ENCODE data around the gene DSN1. TPM values are rescaled to one million over a fixed set of nuclear protein-coding genes. Genes with fewer than 3 reads are reported as not detected.

The DSN1 gene, protein sequence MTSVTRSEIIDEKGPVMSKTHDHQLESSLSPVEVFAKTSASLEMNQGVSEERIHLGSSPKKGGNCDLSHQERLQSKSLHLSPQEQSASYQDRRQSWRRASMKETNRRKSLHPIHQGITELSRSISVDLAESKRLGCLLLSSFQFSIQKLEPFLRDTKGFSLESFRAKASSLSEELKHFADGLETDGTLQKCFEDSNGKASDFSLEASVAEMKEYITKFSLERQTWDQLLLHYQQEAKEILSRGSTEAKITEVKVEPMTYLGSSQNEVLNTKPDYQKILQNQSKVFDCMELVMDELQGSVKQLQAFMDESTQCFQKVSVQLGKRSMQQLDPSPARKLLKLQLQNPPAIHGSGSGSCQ
- total RNA-seq, result 10 to 100 TPM in 3 of 8 experiments, 1 to 10 TPM in 5; 4.3 to 16.7 (median 6.2) TPM

DNA sequence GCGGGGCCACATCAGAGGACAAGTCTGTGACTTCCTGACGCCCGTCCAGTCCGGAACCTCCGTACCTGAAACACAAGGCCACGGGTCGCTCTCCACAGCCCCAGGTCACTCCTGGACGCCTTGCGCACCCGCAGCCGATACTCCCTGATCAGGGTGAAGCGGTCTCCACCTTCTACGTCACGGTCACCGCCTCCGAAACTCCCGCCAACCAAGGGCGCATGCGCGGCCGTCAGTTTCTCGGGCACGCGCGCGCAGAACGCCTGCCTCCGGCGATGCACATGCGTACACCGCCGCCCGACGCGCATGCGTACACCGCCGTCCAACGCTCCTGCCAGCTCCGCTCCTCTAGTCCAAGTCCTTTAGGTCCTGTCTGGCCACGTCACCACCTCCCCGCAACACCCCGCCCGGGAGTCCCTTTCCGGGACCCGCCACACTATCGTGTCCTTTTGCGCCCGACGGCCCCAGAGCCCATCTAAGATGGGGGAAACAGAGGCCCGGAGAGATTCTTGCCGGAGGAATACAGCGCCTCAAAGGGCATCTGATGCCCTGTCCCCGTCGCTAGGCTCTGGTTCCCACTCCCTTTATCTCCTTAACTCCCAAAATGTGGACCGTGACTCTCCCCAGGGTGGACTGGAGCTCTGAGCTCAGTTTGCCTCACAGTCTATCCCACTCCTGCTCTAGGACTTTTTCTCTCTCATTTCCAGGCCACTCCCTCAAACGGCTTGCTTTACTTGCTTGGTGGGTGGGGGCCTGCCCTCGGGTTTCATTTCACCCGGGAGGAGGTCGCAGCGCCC lies at the start of gene DSN1:
Gene DSN1, minus strand, starts transcription at position 167 of the 794 bp plus-strand sequence. CDS start 2,305 bp downstream, outside the sequence.
- Histone ChIP-seq H3K27ac (peak within 1 kb of the TSS; percentile 96 to 97), H3K4me3 (peak within 1 kb of the TSS; percentile 47 to 73 (median 58)), H3K4me1 (replicated peaks in 1 of 2) (peaks cover 3 to 4% of the 10 kb centered on the region in 2 donors)
- in situ Hi-C loops (cut with MboI; ENCODE audit: low pct_unique_long_range_greater_than_20kb in 2 of 9, low sequenced_read_pairs in 9 of 9, unreplicated experiment in 9 of 9), result no loop called here
- ATAC-seq (replicated peaks in 6 of 8), result peak; percentile 81 to 97 (median 95)
- 0 to 1% (median 0%) methylated on average over 1 to 27 of the region's 61 CpGs; no CpG with 5 or more reads in 4 of the 10 experiments for WGBS, 10 experiments

DNA sequence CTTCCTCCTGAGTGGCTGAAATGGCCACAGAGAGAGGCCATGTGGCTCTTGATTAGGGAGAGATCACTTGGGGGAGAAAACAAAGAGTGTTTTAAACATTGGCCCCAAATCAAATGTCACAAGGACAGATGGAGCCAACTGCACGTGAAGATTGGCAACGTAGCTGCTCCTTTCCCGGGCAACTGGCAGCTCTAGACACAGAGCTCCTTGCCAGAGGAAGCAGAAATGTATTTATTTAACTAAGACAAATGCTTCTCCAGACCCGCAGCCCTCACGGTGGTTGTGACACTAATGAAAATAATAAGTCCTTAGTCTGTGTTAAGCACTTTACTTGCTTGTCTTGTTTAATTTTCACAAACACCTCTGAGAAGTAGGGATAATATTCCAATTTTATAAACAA lies 49.6 kb upstream of the DSN1 start:
- ATAC-seq (replicated peaks in 6 of 8), result peak in 1 of 8 experiments; percentile 1
- Histone ChIP-seq H3K4me1 (replicated peaks in 1 of 2) (peaks cover 3 to 16% of the 10 kb centered on the region in 2 donors), H3K4me3 (no peak overlapping the region), H3K27ac (no peak overlapping the region)
- in situ Hi-C loops (cut with MboI; ENCODE audit: low pct_unique_long_range_greater_than_20kb in 2 of 9, low sequenced_read_pairs in 9 of 9, unreplicated experiment in 9 of 9), result no loop called here
- WGBS, 10 experiments, result 40 to 98% (median 82%) methylated on average over 1 to 5 of the region's 5 CpGs; no CpG with 5 or more reads in 4 of the 10 experiments

DNA sequence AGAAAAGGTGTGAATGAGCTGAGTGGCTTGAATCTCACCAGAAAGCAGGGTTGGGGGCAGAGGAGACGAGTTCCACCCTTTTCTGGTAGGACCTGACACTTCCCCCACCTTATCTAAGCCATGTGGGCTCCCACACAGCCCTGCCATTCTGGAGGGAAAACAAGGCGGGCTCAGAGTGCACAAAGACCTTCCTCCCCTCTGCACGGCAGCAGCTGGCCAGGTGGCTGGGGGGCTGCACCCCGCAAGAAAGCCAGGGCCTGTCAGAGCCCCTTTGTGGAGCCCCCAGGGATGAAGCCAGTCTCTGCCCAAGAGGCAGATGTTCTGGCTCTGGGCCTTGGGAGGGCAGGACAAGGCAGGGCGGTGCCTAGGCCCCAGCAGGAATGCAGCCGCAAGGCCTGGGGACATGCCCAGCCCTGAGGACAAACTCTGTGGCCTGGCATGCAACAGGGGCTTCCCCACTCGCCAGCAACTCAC lies 48.4 kb upstream of the DSN1 start:
- Histone ChIP-seq H3K4me3 (no peak overlapping the region), H3K27ac (no peak overlapping the region), H3K4me1 (replicated peaks in 1 of 2) (peaks cover 3 to 16% of the 10 kb centered on the region in 2 donors)
- in situ Hi-C loops (cut with MboI; ENCODE audit: low pct_unique_long_range_greater_than_20kb in 2 of 9, low sequenced_read_pairs in 9 of 9, unreplicated experiment in 9 of 9), result no loop called here
- ATAC-seq (replicated peaks in 6 of 8), result peak in 3 of 8 experiments; percentile 74 to 87 (median 79)
- 13 to 93% (median 80%) methylated on average over 1 to 6 of the region's 7 CpGs; no CpG with 5 or more reads in 5 of the 10 experiments for WGBS, 10 experiments

DNA sequence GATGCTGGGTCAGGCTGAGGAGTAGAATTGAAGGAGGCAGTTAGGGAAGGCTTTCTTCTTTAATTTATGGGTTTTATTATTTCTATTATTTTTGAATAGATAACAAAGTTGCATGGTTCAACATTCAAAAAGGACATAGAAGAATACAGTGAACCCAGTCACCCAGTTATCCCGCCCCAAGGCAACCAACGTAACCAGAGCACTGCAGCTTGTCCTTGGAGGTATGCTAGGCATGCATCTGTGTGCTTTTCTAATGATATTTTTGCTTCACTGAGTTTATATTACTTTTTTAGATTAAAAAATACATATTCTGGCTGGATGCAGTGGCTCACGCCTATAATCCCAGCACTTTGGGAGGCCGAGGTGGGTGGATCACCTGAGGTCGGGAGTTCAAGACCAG lies 47.4 kb upstream of the DSN1 start:
- H3K4me1 ChIP-seq (replicated peaks in 1 of 2), result peaks cover 3 to 15% of the 10 kb centered on the region in 2 donors
- in situ Hi-C loops (cut with MboI; ENCODE audit: low pct_unique_long_range_greater_than_20kb in 2 of 9, low sequenced_read_pairs in 9 of 9, unreplicated experiment in 9 of 9), result no loop called here
- ATAC-seq (replicated peaks in 6 of 8), result no peak
- WGBS, 10 experiments, result 80 to 100% (median 100%) methylated on average over 1 to 4 of the region's 5 CpGs; no CpG with 5 or more reads in 3 of the 10 experiments
- no peak overlapping the region for H3K27ac ChIP-seq
- H3K4me3 ChIP-seq, result no peak overlapping the region

DNA sequence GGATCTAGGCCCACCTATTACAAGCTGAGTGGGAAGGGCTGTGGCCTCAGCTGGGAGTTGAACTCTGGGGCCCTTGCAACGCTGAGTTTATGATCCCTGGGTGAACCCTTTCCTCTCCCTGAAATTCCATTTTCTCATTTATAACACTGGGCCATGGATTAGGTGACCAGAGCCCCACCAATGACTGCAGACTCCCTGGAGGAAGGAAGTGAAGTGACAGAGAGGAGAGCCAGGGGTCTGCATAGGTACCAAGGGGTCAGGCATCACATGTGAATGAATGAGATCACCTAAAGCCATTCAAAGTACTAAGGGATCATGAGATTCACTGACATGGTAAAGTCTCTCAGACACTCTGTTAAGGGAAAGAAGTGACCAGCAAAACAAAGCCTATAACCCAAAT lies 46.5 kb upstream of the DSN1 start:
- WGBS, 10 experiments, result 0% methylated on average over 1 of the region's 1 CpG; no CpG with 5 or more reads in 7 of the 10 experiments
- peak in 3 of 8 experiments; percentile 8 to 18 (median 13) for ATAC-seq (replicated peaks in 6 of 8)
- Histone ChIP-seq H3K4me3 (no peak overlapping the region), H3K4me1 (replicated peaks in 1 of 2) (peaks cover 0 to 7% of the 10 kb centered on the region in 2 donors), H3K27ac (peak overlapping the region in 1 of 2 donors; percentile 47)
- in situ Hi-C loops (cut with MboI; ENCODE audit: low pct_unique_long_range_greater_than_20kb in 2 of 9, low sequenced_read_pairs in 9 of 9, unreplicated experiment in 9 of 9), result no loop called here

DNA sequence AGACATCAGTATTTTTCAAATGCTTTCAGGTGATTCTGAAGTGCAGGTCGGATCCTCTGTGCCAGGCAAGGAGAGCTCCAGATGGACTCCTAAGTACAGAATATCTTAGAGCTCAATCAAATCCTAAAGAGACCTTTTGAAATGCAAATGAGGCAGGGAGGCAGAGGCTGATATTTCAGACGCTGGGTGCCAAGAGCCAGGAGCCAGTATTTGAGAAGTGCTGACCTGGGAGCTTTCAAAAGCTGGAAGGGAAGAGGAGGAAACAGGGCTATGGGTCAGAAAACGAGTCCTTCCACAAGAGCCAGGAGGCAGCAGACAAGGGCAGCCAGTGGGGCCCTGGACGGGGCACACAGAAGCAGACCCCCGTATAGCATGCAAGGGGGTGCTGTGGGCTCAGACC lies 46.1 kb upstream of the DSN1 start:
- WGBS, 10 experiments, result 0 to 83% (median 11%) methylated on average over 1 to 3 of the region's 5 CpGs; no CpG with 5 or more reads in 3 of the 10 experiments
- peak in 6 of 8 experiments; percentile 13 to 59 (median 29) for ATAC-seq (replicated peaks in 6 of 8)
- Histone ChIP-seq H3K4me1 (replicated peaks in 1 of 2) (peaks cover 0 to 7% of the 10 kb centered on the region in 2 donors), H3K27ac (peak overlapping the region in 1 of 2 donors; percentile 47), H3K4me3 (no peak overlapping the region)
- in situ Hi-C loops (cut with MboI; ENCODE audit: low pct_unique_long_range_greater_than_20kb in 2 of 9, low sequenced_read_pairs in 9 of 9, unreplicated experiment in 9 of 9), result no loop called here

DNA sequence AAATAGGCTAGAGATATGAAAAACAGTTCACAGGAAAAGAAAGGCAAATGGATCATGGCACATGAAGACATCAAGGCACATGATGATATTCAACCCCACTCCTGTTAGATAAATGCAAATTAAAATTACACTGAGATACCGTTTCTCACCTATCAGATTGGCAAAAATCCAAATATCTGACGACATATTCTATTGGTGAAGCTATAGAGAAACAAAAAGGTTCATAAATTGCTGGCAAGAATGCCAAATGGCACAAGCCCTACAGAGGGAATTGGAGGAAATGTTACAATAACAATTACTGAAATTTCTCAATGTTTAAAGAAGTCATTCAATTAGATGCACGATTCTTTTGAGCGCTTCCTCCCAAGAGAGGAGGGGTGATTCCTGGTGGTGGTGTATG lies 45.3 kb upstream of the DSN1 start:
- Histone ChIP-seq H3K27ac (no peak overlapping the region), H3K4me1 (replicated peaks in 1 of 2) (peaks cover 0 to 7% of the 10 kb centered on the region in 2 donors), H3K4me3 (no peak overlapping the region)
- WGBS, 10 experiments, result 88 to 100% (median 96%) methylated on average over 1 to 4 of the region's 4 CpGs; no CpG with 5 or more reads in 1 of the 10 experiments
- no peak for ATAC-seq (replicated peaks in 6 of 8)
- in situ Hi-C loops (cut with MboI; ENCODE audit: low pct_unique_long_range_greater_than_20kb in 2 of 9, low sequenced_read_pairs in 9 of 9, unreplicated experiment in 9 of 9), result no loop called here

DNA sequence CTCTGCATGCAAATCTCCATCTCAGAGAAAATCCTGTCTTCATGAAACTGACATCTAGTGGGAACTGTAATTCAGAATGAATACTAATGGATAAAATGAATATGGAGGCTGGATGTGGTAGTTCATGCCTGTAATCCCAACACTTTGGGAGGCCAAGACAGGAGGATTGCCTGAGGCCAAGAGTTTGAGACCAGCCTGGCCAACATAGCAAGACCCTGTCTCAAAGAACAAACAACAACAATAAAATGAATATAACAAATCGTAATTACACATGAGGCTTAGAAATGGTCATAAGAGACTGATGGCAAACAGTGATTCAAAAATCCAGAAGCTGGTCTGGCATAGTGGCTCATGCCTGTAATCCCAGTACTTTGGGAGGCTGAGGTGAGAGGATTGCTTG lies 44.6 kb upstream of the DSN1 start:
- Histone ChIP-seq H3K4me1 (replicated peaks in 1 of 2) (peaks cover 0 to 7% of the 10 kb centered on the region in 2 donors), H3K4me3 (no peak overlapping the region), H3K27ac (no peak overlapping the region)
- in situ Hi-C loops (cut with MboI; ENCODE audit: low pct_unique_long_range_greater_than_20kb in 2 of 9, low sequenced_read_pairs in 9 of 9, unreplicated experiment in 9 of 9), result no loop called here
- WGBS, 10 experiments, result 60 to 100% (median 100%) methylated on average over 1 of the region's 1 CpG; no CpG with 5 or more reads in 2 of the 10 experiments
- ATAC-seq (replicated peaks in 6 of 8), result no peak

DNA sequence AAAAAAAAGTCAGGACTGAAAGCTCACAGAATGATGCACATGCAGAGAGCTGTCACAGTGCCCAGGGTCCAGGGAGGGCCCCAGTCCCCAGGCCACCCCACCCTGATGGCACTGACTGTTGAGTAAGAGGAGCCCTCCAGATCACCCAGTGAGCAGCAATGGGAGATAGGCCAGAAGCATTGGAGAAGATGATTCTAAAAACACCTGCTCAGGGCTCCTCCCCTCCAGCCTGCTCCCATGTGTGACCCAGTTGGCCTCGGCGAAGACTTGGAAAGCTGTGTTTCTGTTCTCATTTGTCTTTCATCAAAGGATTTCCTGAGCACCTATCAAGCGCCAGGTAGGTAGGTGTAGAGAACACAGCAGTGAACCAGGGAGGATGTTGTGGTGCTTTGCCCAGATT lies 43.9 kb upstream of the DSN1 start:
- 60 to 100% (median 93%) methylated on average over 1 to 3 of the region's 3 CpGs; no CpG with 5 or more reads in 5 of the 10 experiments for WGBS, 10 experiments
- Histone ChIP-seq H3K27ac (no peak overlapping the region), H3K4me3 (no peak overlapping the region), H3K4me1 (replicated peaks in 1 of 2) (peaks cover 0 to 7% of the 10 kb centered on the region in 2 donors)
- no peak for ATAC-seq (replicated peaks in 6 of 8)
- in situ Hi-C loops (cut with MboI; ENCODE audit: low pct_unique_long_range_greater_than_20kb in 2 of 9, low sequenced_read_pairs in 9 of 9, unreplicated experiment in 9 of 9), result no loop called here

DNA sequence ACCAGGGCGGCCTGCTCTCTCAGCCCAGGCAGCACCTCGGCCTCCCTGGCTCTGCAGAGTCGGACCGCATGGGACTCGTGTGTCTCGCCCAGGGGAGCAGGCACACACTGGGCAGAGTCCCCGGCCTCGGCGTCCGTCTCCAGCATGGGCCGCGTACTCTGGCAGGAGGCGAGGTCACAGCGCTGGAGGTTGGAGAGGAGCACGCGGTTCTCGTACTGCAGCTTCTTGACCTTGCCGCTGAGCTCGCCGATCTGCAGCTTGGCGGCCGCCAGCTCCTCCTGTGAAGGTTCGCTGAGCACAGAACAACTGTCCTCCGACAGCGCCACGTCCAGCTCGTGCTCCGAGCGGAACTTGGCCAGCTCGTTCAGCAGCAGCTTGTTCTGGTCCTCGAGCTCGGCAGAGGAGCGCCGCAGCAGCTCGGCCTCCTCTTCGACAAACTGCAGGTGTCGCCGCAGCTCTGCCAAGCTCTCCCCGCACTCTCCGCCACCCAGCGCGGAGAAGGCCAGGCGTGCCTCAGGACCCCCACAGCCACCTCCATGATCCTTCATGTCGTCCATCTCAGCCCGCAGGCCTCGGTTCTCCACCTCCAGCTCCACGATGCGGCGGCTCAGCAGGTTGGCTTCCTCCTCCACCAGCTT lies 42.0 kb upstream of the DSN1 start:
- H3K4me3 ChIP-seq, result no peak overlapping the region

DNA sequence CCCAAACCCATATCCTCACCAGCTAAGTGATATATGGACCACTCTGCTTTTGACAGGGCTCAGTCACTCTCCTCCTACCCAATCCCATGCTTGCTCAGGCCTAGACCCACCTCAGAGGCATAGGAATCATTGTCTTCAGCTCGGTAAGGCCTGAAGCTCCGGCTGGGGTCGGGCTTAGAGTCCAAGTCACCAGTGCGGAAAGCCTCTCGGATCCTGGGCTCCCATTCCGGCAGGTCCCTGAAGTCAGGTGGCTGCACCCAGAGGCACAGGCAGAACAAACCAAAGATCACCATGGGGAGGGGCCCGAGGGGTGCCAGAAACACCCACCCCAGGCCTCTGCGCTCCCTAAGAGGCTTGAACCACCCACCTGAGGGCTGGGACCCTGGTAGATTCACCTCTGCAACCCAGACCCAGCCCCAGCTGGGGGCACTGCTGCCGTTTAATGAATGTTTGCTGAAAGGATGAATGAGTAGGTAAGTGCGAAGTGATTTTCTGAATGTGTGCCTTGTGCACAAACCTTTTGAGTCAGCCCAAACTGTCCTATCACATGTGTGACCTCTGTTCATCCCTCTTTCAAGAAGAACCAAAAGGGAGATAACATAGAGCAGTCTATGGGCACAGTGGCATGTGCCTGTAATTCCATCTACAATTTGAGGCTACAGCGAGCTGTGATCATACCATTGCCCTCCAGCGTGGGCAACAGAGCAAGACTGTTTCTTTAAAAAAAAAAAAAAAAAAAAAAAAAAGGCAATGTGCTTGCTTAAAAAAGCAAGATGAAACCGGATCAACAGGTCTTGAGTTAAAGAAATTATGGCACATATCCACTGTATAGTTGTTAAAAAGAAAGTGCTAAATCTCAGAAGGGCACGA lies 39.3 kb upstream of the DSN1 start:
- Histone ChIP-seq H3K4me1 (replicated peaks in 1 of 2) (no peaks in the 10 kb centered on the region), H3K27ac (no peak overlapping the region), H3K4me3 (no peak overlapping the region)
- WGBS, 10 experiments, result 48 to 100% (median 82%) methylated on average over 2 to 6 of the region's 14 CpGs; no CpG with 5 or more reads in 1 of the 10 experiments
- no peak for ATAC-seq (replicated peaks in 6 of 8)
- in situ Hi-C loops (cut with MboI; ENCODE audit: low pct_unique_long_range_greater_than_20kb in 2 of 9, low sequenced_read_pairs in 9 of 9, unreplicated experiment in 9 of 9), result no loop called here

More for the DNA sequence above, 42.0 kb upstream of the DSN1 start:
- 91 to 96% methylated on average over 10 to 14 of the region's 49 CpGs; no CpG with 5 or more reads in 8 of the 10 experiments for WGBS, 10 experiments
- ATAC-seq (replicated peaks in 6 of 8), result no peak
- H3K27ac ChIP-seq, result no peak overlapping the region
- in situ Hi-C loops (cut with MboI; ENCODE audit: low pct_unique_long_range_greater_than_20kb in 2 of 9, low sequenced_read_pairs in 9 of 9, unreplicated experiment in 9 of 9), result no loop called here
- H3K4me1 ChIP-seq (replicated peaks in 1 of 2), result peaks cover 0 to 7% of the 10 kb centered on the region in 2 donors
